Liver (tissue), 3 donors: ENCODE results near the gene ICAM1.

ENCODE experiments used
- CTCF ChIP-seq: fragments of 150-350 bp; IDR thresholded peaks from 2 replicates; pipeline ENCODE4 v1.5.1; 2017; ENCODE audit warnings: improper control_type of control experiment, low read depth, low read length; ENCODE audit not compliant: missing input control
- GABPA ChIP-seq, 2 donors: IDR thresholded peaks in 1 of 2; conservative IDR thresholded peaks in 1 of 2; 2 replicates each; pipeline ENCODE4 v1.6.1; 2016; ENCODE audit warnings: antibody characterized with exemption in 2 of 2, mild to moderate bottlenecking in 1 of 2, moderate library complexity in 1 of 2
- HNF4A ChIP-seq, 2 donors: conservative IDR thresholded peaks; 2 replicates each; pipeline ENCODE4 v1.6.1; 2016; ENCODE audit warnings: antibody characterized with exemption in 2 of 2, mild to moderate bottlenecking in 2 of 2
- JUND ChIP-seq, 2 donors: IDR thresholded peaks; 2 replicates each; pipeline ENCODE4 v1.6.1; 2016; ENCODE audit warnings: antibody characterized with exemption in 2 of 2
- REST ChIP-seq: IDR thresholded peaks from 2 replicates; pipeline ENCODE4 v1.6.1; 2016; ENCODE audit warnings: antibody characterized with exemption, mild to moderate bottlenecking
- RXRA ChIP-seq, 2 donors: IDR thresholded peaks; 2 replicates each; pipeline ENCODE4 v1.6.1; 2017 to 2018; ENCODE audit warnings: antibody characterized with exemption in 2 of 2, mild to moderate bottlenecking in 1 of 2
- SP1 ChIP-seq: IDR thresholded peaks from 2 replicates; pipeline ENCODE4 v1.6.1; 2018; ENCODE audit warnings: antibody characterized with exemption, mild to moderate bottlenecking
- TAF1 ChIP-seq: conservative IDR thresholded peaks from 2 replicates; pipeline ENCODE4 v1.6.1; 2016; ENCODE audit warnings: antibody characterized with exemption, mild to moderate bottlenecking
- donor health status: healthy.
- donor health status: healthy.

GRCh38 chr19:10309423-10309822, 38.5 kb downstream of the ICAM1 start, which contains the start of gene ZGLP1:
- TF ChIP-seq TAF1, result no peak
- TF ChIP-seq GABPA (IDR thresholded peaks at IDR 0.05 in 1 of 2, conservative IDR thresholded peaks at IDR 0.05 in 1 of 2), result no peak
- TF ChIP-seq CTCF, result no peak
- TF ChIP-seq SP1, result no peak
- TF ChIP-seq REST, result no peak
- TF ChIP-seq JUND (IDR thresholded peaks at IDR 0.05), result no peak
- TF ChIP-seq RXRA (IDR thresholded peaks at IDR 0.05), result no peak
- TF ChIP-seq HNF4A (conservative IDR thresholded peaks at IDR 0.05), result no peak
